Head of caudate nucleus (tissue), 42 donors: Measurements from ENCODE around the gene ADIPOR2.

Source experiments
- DNase-seq, 42 donors: peaks; one replicate each; pipeline versions ENCODE4 v3.0.0 to v3.0.0-alpha.2; 2020 to 2021; ENCODE audit warnings: mixed read lengths in 7 of 42
- intact Hi-C: fragments of 100-400 bp; cut with DNase I; formaldehyde crosslinking; loops from one replicate; pipeline ENCODE4 v1.15.0; 2022

Gene ADIPOR2

GRCh38 chr12:1791104-1791841, 100.4 kb downstream of the ADIPOR2 start:
- DNase-seq: peak in 41 of 42 donors; percentile 48 to 92 (median 79)
- intact Hi-C loops: loop anchor here (2.0 to 10.0 kb wide), 3 partner anchors 99 to 244 kb away; partner anchors contain the start of gene ADIPOR2

- intact Hi-C loops: loop anchor here (5.0 to 10.0 kb wide), 2 partner anchors 100 to 242 kb away; partner anchors contain the start of gene ADIPOR2
- peak in 4 of 42 donors; percentile 1 to 38 (median 20) for DNase-seq
Measured at GRCh38 chr12:1792406-1792805, 101.5 kb downstream of the ADIPOR2 start.

GRCh38 chr12:1793426-1794210, 102.7 kb downstream of the ADIPOR2 start:
- intact Hi-C loops: loop anchor here (5.0 to 10.0 kb wide), 2 partner anchors 101 to 241 kb away; partner anchors contain the start of gene ADIPOR2
- DNase-seq: peak in 2 of 42 donors; percentile 8 to 39

GRCh38 chr12:1794440-1795090, 103.7 kb downstream of the ADIPOR2 start:
- intact Hi-C loops: loop anchor here (5.0 to 10.0 kb wide), 2 partner anchors 102 to 240 kb away; partner anchors contain the start of gene ADIPOR2
- DNase-seq: peak in 6 of 42 donors; percentile 2 to 40 (median 12)

- intact Hi-C loops: loop anchor here (10.0 kb wide), 1 partner anchor 239 kb away; no protein-coding TSS in a partner anchor
- peak in 31 of 42 donors; percentile 25 to 78 (median 60) for DNase-seq
Measured at GRCh38 chr12:1795221-1795784, 104.4 kb downstream of the ADIPOR2 start.

GRCh38 chr12:1795785-1796514, 105.1 kb downstream of the ADIPOR2 start:
- intact Hi-C loops: loop anchor here (1.0 to 10.0 kb wide), 2 partner anchors 140 to 239 kb away; no protein-coding TSS in a partner anchor
- DNase-seq: peak; percentile 79 to 96 (median 93)

- DNase-seq: peak in 6 of 42 donors; percentile 15 to 52 (median 33)
- intact Hi-C loops: loop anchor here (1.0 to 10.0 kb wide), 2 partner anchors 140 to 238 kb away; no protein-coding TSS in a partner anchor
Measured at GRCh38 chr12:1796515-1797010, 105.7 kb downstream of the ADIPOR2 start.

GRCh38 chr12:1797011-1797901, 106.4 kb downstream of the ADIPOR2 start:
- DNase-seq: peak in 8 of 42 donors; percentile 36 to 58 (median 42)
- intact Hi-C loops: loop anchor here (10.0 kb wide), 1 partner anchor 238 kb away; no protein-coding TSS in a partner anchor

GRCh38 chr12:1797991-1798640, 107.2 kb downstream of the ADIPOR2 start:
- peak in 7 of 42 donors; percentile 4 to 40 (median 12) for DNase-seq
- intact Hi-C loops: loop anchor here (10.0 kb wide), 1 partner anchor 237 kb away; no protein-coding TSS in a partner anchor

GRCh38 chr12:1798641-1799020, 107.8 kb downstream of the ADIPOR2 start:
- intact Hi-C loops: loop anchor here (10.0 kb wide), 1 partner anchor 236 kb away; no protein-coding TSS in a partner anchor
- peak in 7 of 42 donors; percentile 3 to 41 (median 13) for DNase-seq

GRCh38 chr12:1799051-1799881, 108.4 kb downstream of the ADIPOR2 start:
- intact Hi-C loops: loop anchor here (10.0 kb wide), 1 partner anchor 236 kb away; no protein-coding TSS in a partner anchor
- peak in 5 of 42 donors; percentile 4 to 40 (median 6) for DNase-seq

GRCh38 chr12:1799882-1800400, 109.1 kb downstream of the ADIPOR2 start:
- DNase-seq: peak in 5 of 42 donors; percentile 4 to 39 (median 11)
- intact Hi-C loops: loop anchor here (10.0 kb wide), 1 partner anchor 235 kb away; no protein-coding TSS in a partner anchor

GRCh38 chr12:1800401-1801302, 109.8 kb downstream of the ADIPOR2 start:
- intact Hi-C loops: no loop called here
- peak in 22 of 42 donors; percentile 8 to 80 (median 60) for DNase-seq
